Cardiac muscle cell (in vitro differentiated cells and primary cell): ENCODE data around the gene EBP. TPM values are rescaled to one million over a fixed set of nuclear protein-coding genes. Genes with fewer than 3 reads are reported as not detected.

Experiments used
- DNase-seq, 2 donors: peaks; one replicate each; pipeline versions ENCODE4 v3.0.0 to v3.0.0-alpha.2; 2010 to 2017; ENCODE audit warnings: low read depth in 1 of 2, low spot score in 1 of 2
- H3K27ac ChIP-seq: fragments of 200-600 bp; sonication (generic); 2 replicates; pipeline ENCODE4 v1.5.1; 2016
- H3K27me3 ChIP-seq: fragments of 200-600 bp; sonication (generic); 2 replicates; pipeline ENCODE4 v1.6.0; 2016; ENCODE audit warnings: control low read depth
- H3K36me3 ChIP-seq: fragments of 200-600 bp; sonication (generic); 2 replicates; pipeline ENCODE4 v1.5.1; 2016; ENCODE audit warnings: control low read depth
- H3K4me1 ChIP-seq: fragments of 200-600 bp; sonication (generic); 2 replicates; pipeline ENCODE4 v1.8.1; 2017; ENCODE audit warnings: low read depth, mild to moderate bottlenecking, mixed run types
- H3K4me3 ChIP-seq: fragments of 200-600 bp; sonication (generic); 2 replicates; pipeline ENCODE4 v1.5.1; 2016; ENCODE audit warnings: mild to moderate bottlenecking
- H3K9me3 ChIP-seq: fragments of 200-600 bp; sonication (generic); 2 replicates; pipeline ENCODE4 v1.5.1; 2017; ENCODE audit warnings: low read depth, mild to moderate bottlenecking, control low read depth
- CTCF ChIP-seq: IDR thresholded peaks from 2 replicates; pipeline ENCODE4 v1.5.1; 2012; ENCODE audit warnings: low read depth, mild to moderate bottlenecking, low read length
- polyA plus RNA-seq: library from polyadenylated mRNA; unstranded; fragments of >200 nt; fragmentation: Nextera tagmentation; extraction: Ambion mirVana; gene quantifications from 2 replicates; pipeline ENCODE4 v1.2.1, GENCODE V29; 2016
- total RNA-seq: library from RNA; depleted of rRNA; stranded (reverse); fragments of >200 nt; gene quantifications from 2 replicates; pipeline ENCODE4 v1.2.3, GENCODE V29; 2016

The EBP gene
- total and polyA plus RNA-seq, 2 experiments from 2014 or later = 74.5 to 159 TPM

GRCh38 chrX:48538641-48539344 lies 17.2 kb downstream of the EBP start:
- H3K27ac ChIP-seq = peak overlapping the region; percentile 70
- H3K4me1 ChIP-seq = no peaks in the 10 kb centered on the region
- no peak for DNase-seq
- TF ChIP-seq CTCF = no peak
- H3K4me3 ChIP-seq = peak overlapping the region; percentile 9
- no peaks in the 10 kb centered on the region for H3K27me3 ChIP-seq
- no peaks in the 10 kb centered on the region for H3K9me3 ChIP-seq
- H3K36me3 ChIP-seq = no peaks in the 10 kb centered on the region

GRCh38 chrX:48539345-48540027 lies 17.9 kb downstream of the EBP start, which contains the start of gene TBC1D25:
Gene TBC1D25, plus strand, starts transcription at chrX:48539714. Its CDS starts 84 bp downstream, at chrX:48539798.
- Histone ChIP-seq H3K9me3 (no peaks in the 10 kb centered on the region), H3K27me3 (no peaks in the 10 kb centered on the region), H3K4me1 (no peaks in the 10 kb centered on the region), H3K27ac (peak within 1 kb of the TSS; percentile 90), H3K4me3 (peak within 1 kb of the TSS; percentile 42), H3K36me3 (no peaks in the 10 kb centered on the region)
- peak; percentile 95 to 98 for DNase-seq
- TF ChIP-seq CTCF = peak; percentile 50

- peak overlapping the region; percentile 90 for H3K27ac ChIP-seq
- H3K27me3 ChIP-seq = no peaks in the 10 kb centered on the region
- peak overlapping the region; percentile 42 for H3K4me3 ChIP-seq
- DNase-seq = peak; percentile 47 to 74
- no peaks in the 10 kb centered on the region for H3K36me3 ChIP-seq
- no peak for TF ChIP-seq CTCF
- H3K4me1 ChIP-seq = no peaks in the 10 kb centered on the region
- H3K9me3 ChIP-seq = no peaks in the 10 kb centered on the region
Observed at GRCh38 chrX:48540028-48540375, 18.4 kb downstream of the EBP start.

GRCh38 chrX:48540480-48540879 lies 18.9 kb downstream of the EBP start:
- TF ChIP-seq CTCF = no peak
- Histone ChIP-seq H3K4me3 (peak overlapping the region; percentile 42), H3K27me3 (no peaks in the 10 kb centered on the region), H3K4me1 (no peaks in the 10 kb centered on the region), H3K27ac (peak overlapping the region; percentile 63), H3K9me3 (no peaks in the 10 kb centered on the region), H3K36me3 (no peaks in the 10 kb centered on the region)
- no peak for DNase-seq

- no peaks in the 10 kb centered on the region for H3K4me1 ChIP-seq
Observed at GRCh38 chrX:48541140-48541814, 19.7 kb downstream of the EBP start.

More at GRCh38 chrX:48541140-48541814, 19.7 kb downstream of the EBP start:
- DNase-seq = no peak
- TF ChIP-seq CTCF = no peak
- Histone ChIP-seq H3K4me3 (no peak overlapping the region), H3K36me3 (no peaks in the 10 kb centered on the region), H3K27ac (no peak overlapping the region), H3K27me3 (no peaks in the 10 kb centered on the region), H3K9me3 (no peaks in the 10 kb centered on the region)
